ENCODE results near the gene RGL2.

Gene RGL2

GRCh38 chr6:33290459-33290858, 8.3 kb downstream of the RGL2 start:
- no peaks in the 10 kb centered on the region for H3K27me3 ChIP-seq (ENCODE audit: insufficient read depth, poor library complexity, severe bottlenecking)
- TF ChIP-seq SPI1 (IDR thresholded peaks at IDR 0.05; ENCODE audit: borderline replicate concordance, low read depth) (no peak), POLR2AphosphoS5 (IDR thresholded peaks at IDR 0.05; ENCODE audit: low read depth) (no peak), GABPA (IDR thresholded peaks at IDR 0.05; ENCODE audit: low read depth) (no peak)
- TF ChIP-seq, protein P1, sequence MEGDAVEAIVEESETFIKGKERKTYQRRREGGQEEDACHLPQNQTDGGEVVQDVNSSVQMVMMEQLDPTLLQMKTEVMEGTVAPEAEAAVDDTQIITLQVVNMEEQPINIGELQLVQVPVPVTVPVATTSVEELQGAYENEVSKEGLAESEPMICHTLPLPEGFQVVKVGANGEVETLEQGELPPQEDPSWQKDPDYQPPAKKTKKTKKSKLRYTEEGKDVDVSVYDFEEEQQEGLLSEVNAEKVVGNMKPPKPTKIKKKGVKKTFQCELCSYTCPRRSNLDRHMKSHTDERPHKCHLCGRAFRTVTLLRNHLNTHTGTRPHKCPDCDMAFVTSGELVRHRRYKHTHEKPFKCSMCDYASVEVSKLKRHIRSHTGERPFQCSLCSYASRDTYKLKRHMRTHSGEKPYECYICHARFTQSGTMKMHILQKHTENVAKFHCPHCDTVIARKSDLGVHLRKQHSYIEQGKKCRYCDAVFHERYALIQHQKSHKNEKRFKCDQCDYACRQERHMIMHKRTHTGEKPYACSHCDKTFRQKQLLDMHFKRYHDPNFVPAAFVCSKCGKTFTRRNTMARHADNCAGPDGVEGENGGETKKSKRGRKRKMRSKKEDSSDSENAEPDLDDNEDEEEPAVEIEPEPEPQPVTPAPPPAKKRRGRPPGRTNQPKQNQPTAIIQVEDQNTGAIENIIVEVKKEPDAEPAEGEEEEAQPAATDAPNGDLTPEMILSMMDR (IDR thresholded peaks at IDR 0.05; ENCODE audit: insufficient read depth, low read length): no peak
- TF ChIP-seq, protein P2, sequence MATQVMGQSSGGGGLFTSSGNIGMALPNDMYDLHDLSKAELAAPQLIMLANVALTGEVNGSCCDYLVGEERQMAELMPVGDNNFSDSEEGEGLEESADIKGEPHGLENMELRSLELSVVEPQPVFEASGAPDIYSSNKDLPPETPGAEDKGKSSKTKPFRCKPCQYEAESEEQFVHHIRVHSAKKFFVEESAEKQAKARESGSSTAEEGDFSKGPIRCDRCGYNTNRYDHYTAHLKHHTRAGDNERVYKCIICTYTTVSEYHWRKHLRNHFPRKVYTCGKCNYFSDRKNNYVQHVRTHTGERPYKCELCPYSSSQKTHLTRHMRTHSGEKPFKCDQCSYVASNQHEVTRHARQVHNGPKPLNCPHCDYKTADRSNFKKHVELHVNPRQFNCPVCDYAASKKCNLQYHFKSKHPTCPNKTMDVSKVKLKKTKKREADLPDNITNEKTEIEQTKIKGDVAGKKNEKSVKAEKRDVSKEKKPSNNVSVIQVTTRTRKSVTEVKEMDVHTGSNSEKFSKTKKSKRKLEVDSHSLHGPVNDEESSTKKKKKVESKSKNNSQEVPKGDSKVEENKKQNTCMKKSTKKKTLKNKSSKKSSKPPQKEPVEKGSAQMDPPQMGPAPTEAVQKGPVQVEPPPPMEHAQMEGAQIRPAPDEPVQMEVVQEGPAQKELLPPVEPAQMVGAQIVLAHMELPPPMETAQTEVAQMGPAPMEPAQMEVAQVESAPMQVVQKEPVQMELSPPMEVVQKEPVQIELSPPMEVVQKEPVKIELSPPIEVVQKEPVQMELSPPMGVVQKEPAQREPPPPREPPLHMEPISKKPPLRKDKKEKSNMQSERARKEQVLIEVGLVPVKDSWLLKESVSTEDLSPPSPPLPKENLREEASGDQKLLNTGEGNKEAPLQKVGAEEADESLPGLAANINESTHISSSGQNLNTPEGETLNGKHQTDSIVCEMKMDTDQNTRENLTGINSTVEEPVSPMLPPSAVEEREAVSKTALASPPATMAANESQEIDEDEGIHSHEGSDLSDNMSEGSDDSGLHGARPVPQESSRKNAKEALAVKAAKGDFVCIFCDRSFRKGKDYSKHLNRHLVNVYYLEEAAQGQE (IDR thresholded peaks at IDR 0.05; ENCODE audit: insufficient replicate concordance, low read depth): no peak
- peak overlapping the region; percentile 79 for H3K4me3 ChIP-seq (replicated peaks; ENCODE audit: insufficient read depth, low read length)
- DNase-seq (ENCODE audit: low read depth in 1 of 2, low spot score in 1 of 2): no peak
- H3K27ac ChIP-seq (replicated peaks): peak overlapping the region; percentile 69

DNA sequence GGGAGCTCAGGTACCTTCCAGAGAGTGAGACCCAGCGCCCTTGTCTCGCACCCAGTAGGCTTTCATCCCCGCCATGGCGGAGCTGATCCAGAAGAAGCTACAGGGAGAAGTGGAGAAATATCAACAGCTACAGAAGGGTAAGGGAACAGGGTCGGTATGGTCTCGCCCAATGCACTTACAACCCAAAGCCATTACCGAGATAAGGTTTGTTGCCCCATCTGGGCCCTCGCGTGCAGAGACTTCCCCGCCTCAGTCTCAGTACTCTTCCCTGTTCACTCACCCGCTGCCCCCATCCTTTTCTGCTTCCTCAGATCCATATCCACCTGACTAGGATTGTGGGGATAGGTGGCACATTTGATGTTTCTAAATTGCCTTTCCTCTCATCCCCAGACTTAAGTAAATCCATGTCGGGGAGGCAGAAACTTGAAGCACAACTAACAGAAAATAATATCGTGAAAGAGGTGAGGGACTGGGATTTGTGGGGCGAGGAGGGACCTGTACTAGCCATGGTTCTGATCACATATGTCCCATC, 8.9 kb downstream of the RGL2 start:
- no peaks in the 10 kb centered on the region for H3K27me3 ChIP-seq (ENCODE audit: insufficient read depth, poor library complexity, severe bottlenecking)
- H3K4me3 ChIP-seq (replicated peaks; ENCODE audit: insufficient read depth, low read length): peak overlapping the region; percentile 79
- peak overlapping the region; percentile 69 for H3K27ac ChIP-seq (replicated peaks)
- TF ChIP-seq POLR2AphosphoS5 (IDR thresholded peaks at IDR 0.05; ENCODE audit: low read depth): no peak
- no peak for TF ChIP-seq SPI1 (IDR thresholded peaks at IDR 0.05; ENCODE audit: borderline replicate concordance, low read depth)
- TF ChIP-seq, protein P2 (IDR thresholded peaks at IDR 0.05; ENCODE audit: insufficient replicate concordance, low read depth): no peak
- TF ChIP-seq, protein P1 (IDR thresholded peaks at IDR 0.05; ENCODE audit: insufficient read depth, low read length): no peak
- no peak for TF ChIP-seq GABPA (IDR thresholded peaks at IDR 0.05; ENCODE audit: low read depth)
- DNase-seq (ENCODE audit: low read depth in 1 of 2, low spot score in 1 of 2): peak in 1 of 2 experiments; percentile 23

- H3K27me3 ChIP-seq (ENCODE audit: insufficient read depth, poor library complexity, severe bottlenecking): no peaks in the 10 kb centered on the region
- TF ChIP-seq POLR2AphosphoS5 (IDR thresholded peaks at IDR 0.05; ENCODE audit: low read depth) (peak; percentile 14; the same call in 1 of the 2 replicates), GABPA (IDR thresholded peaks at IDR 0.05; ENCODE audit: low read depth) (peak; percentile 98), SPI1 (IDR thresholded peaks at IDR 0.05; ENCODE audit: borderline replicate concordance, low read depth) (peak; percentile 47; the same call in 1 of the 2 replicates)
- TF ChIP-seq, protein P2 (IDR thresholded peaks at IDR 0.05; ENCODE audit: insufficient replicate concordance, low read depth): no peak
- TF ChIP-seq, protein P1 (IDR thresholded peaks at IDR 0.05; ENCODE audit: insufficient read depth, low read length): no peak
- peak within 1 kb of the TSS; percentile 69 for H3K27ac ChIP-seq (replicated peaks)
- DNase-seq (ENCODE audit: low read depth in 1 of 2, low spot score in 1 of 2): peak; percentile 85 to 91
- peak within 1 kb of the TSS; percentile 79 for H3K4me3 ChIP-seq (replicated peaks; ENCODE audit: insufficient read depth, low read length)
These were observed 9.6 kb downstream of the RGL2 start, which contains the start of the genes PFDN6 and WDR46 for GRCh38 chr6:33288921-33289783. PFDN6 (plus strand) TSS chr6:33289601; CDS start chr6:33289857, 256 bp downstream. WDR46 (minus strand) TSS chr6:33289239; CDS start chr6:33289170, 69 bp downstream.
